NCI-H2171 treated with DMSO at 0.1 percent for 48 hours (cell line): Measurements from ENCODE around the gene CA4.
"Not testable (repeated sequence)": the region's sequence is repeated elsewhere in the genome, so short reads cannot be mapped to it uniquely, and the experiment has no call there.

ENCODE experiments used
- DNase-seq: peaks from one replicate; lab custom pipeline; 2025; lab: John Stamatoyannopoulos, UW

Gene CA4

GRCh38 chr17:60149691-60150582 is at the start of gene CA4:
TSS of gene CA4 (plus strand) at chr17:60149973. CDS start at chr17:60150035, 62 bp downstream.
- DNase-seq = peak; percentile 30

DNA sequence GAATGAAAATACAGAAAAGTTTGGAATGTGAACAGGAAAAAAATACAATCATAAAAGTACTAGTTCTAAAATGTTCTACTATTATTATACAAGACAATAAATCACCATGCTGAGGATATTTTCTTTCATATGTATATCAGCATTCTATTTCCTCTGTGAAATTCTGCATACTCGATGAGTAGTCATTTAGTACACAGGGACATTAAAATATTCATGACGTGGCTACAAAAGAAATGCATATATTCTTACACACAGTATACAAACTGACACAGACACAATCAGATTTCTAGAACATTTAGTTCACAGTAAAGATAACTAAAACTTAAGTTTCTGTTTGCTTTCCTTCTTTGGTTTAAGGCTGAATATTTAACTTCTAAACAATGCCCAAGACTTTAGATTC is 49.2 kb upstream of the CA4 start:
- not testable (repeated sequence) for DNase-seq

- not testable (repeated sequence) for DNase-seq
These were observed 47.6 kb upstream of the CA4 start for GRCh38 chr17:60102015-60102631.

DNA sequence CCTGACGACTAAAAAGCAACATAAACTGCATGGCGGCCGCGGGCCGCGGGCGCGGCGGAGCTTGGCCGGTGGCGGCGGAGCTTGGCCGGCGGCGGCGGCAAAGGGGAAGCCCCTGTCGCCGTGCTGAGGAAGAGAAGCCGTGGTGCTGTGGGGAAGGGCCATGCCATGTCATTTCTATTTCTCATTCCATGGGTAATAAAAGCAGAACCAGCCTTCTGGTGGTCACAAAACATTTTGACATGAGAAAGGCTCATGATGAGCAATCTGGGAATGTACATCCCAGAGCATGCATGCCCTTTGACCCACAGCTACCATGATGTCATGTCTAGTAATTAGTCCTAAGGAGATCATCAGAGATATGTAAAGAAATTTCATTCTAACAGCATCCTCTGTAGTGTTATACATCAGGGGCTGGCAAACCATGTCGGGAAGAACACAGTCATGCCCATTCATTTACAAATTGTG is 47.1 kb upstream of the CA4 start:
- no peak for DNase-seq

DNA sequence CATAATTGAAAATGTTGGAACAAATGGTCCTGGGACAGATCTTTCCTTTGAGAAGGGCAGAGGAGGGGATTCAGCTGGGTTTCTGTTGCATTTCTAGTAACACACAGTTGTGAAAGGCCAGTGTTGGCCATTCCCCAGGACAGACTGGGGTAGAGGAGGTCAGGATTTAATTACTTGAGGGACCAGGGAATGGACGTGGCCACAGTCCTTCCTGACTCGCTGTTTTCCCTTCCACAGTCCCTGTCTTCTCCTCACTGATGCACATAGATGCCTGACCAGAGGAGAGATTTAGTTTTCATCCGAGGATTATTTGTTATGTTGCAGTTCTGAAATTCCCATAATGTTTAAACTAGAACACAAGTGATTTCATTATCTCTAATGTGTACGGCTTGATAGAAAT is 45.8 kb upstream of the CA4 start:
- DNase-seq = no peak

DNA sequence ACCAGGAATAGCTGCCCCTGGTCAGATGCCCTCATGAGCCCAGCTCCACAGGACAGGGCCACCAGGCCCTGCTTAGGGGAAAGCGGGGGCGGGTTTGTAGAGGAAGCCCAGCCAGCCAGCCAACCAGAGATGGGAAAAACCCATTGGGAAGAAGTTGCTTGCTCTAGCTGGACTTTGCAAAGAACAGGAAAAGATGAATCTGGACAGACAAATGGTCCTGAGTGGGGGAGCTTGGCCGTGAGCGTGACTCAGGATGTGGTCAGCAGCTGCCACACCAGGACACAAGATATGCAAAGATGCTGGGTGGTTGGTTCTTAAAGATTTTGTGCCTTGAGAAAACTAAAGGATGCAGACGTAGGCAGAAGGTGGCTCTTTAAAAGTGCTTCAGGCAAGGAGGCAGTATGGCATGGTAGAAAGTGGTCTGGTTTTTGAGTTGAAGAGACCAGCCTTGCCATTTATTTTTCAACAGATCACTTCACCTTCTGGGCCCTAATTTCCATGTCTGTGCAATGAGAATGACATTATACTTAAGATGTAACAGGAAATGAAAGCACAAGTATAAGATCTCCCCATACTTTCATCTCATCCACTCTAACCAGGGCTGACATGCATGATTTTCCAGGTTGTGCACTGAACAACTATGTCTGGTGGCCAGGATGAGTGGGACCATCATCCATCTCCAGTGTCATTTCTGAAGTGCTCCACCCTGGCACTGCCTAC is 43.3 kb upstream of the CA4 start:
- no peak for DNase-seq

DNA sequence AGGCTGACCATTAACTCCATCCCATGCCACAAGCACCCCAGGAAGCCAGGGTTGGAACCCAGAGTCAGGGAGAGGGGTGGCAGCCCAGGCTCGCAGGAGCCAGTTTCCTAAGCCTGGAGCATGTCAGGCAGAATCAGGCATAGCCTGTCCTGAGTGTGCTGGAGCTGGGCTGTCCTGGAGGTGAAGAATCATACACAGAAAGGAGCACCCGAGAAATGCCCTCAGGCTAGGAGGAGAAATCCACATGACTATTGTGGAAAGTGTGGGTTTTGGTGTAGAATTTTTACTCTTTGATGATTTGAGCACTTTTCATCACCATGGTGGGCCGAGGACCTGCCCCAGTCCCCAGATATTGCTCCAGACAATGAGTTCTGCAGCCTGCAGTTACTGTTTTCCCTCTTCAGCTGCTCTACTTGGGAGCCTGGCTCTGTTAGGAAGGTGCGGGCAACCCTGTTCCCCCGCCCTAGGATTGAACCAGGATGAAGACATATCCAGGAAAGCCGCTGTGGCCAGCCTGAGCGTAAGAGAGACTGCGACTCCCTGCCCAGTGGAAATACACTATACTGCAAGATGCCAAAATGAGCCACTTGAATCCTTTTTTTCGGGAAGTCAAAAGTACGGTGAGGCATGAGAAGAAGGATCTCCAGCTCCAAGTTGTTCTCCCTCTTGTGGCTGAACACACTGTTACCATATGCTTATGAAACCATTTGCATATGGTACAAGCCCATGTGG is 42.1 kb upstream of the CA4 start:
- no peak for DNase-seq

GRCh38 chr17:60108309-60108708 is 41.5 kb upstream of the CA4 start:
- not testable (repeated sequence) for DNase-seq

DNA sequence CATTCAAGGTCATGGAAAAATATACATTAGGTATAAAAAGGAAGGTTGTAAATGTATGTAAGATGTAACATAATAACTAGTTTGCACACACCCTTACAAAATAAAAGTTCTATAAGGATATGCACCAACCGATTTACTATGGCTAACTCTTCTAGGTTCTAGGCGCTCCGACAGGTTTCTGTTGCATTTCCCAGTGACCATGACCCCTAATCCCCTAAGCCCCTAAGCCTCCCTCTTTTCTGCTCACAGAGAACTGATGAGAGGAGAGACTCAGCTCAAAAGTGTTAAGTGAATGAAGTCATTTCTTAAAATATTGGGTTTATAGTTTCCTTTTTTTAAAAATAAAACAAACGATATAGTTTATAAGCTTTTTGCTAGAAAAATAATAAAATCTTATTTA is 41.1 kb upstream of the CA4 start:
- DNase-seq = no peak

DNA sequence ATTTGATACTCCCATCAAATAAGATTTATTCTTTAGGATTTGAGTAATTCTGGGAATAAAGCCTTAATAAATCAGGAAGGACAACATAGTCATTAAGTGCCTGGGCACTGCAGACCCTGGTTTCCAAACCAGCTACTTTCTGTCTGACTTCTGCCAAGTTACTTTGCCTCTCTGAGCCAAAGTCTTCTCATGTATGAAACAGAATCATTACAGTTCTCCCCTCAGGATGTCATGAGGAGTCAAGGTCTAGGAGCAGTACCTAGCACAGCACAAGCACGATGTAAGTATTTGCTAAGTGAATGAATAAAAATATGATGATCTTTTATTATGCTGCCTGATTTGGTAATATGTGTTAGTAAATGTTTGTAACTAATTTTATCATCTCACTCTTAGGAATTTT is 40.6 kb upstream of the CA4 start:
- no peak for DNase-seq

GRCh38 chr17:60110586-60110985 is 39.2 kb upstream of the CA4 start:
- DNase-seq = no peak

- not testable (repeated sequence) for DNase-seq
These were observed 38.1 kb upstream of the CA4 start for GRCh38 chr17:60111661-60112060.

- DNase-seq = not testable (repeated sequence)
These were observed 34.4 kb upstream of the CA4 start for GRCh38 chr17:60115364-60115763.

DNA sequence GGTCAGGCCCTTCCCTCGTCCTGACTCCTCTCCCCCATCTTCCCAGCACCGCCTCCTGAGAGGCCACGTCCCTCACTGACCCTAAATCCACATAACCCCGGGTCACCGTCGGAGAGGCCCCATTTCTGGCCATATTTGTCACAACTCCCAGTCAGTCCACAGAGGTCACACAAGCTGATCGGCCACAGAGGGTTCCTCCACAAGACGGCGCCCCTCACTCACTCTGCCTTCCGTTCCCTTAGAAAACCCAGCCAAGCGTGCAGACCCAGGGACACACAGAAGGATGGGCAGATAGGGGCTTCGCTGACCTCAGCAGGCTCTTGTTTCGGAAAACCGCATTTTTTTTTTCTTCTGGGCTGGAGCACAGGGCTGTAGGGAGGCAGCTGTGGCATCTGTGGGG is 33.6 kb upstream of the CA4 start:
- DNase-seq = not testable (repeated sequence)

DNA sequence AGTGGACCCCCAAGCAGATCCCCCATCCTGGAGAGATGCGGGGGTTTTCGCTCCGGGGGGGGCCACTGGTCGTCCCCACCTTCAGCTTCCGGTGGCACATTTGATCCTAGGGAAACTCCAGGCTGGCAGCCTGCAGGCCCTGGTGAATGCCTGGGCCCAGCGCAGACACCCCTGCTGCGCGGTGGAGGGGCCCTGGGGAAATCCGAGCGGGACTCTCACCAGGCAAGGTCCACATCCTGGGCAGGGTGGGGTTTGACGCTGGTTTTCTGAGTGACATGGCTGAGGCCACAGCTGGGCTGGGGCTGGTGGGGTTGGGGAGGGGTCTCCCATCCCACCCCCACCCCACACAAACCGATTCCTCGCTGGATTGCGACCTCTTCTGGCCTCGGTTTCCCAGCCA is 30.6 kb upstream of the CA4 start:
- DNase-seq = not testable (repeated sequence)

DNA sequence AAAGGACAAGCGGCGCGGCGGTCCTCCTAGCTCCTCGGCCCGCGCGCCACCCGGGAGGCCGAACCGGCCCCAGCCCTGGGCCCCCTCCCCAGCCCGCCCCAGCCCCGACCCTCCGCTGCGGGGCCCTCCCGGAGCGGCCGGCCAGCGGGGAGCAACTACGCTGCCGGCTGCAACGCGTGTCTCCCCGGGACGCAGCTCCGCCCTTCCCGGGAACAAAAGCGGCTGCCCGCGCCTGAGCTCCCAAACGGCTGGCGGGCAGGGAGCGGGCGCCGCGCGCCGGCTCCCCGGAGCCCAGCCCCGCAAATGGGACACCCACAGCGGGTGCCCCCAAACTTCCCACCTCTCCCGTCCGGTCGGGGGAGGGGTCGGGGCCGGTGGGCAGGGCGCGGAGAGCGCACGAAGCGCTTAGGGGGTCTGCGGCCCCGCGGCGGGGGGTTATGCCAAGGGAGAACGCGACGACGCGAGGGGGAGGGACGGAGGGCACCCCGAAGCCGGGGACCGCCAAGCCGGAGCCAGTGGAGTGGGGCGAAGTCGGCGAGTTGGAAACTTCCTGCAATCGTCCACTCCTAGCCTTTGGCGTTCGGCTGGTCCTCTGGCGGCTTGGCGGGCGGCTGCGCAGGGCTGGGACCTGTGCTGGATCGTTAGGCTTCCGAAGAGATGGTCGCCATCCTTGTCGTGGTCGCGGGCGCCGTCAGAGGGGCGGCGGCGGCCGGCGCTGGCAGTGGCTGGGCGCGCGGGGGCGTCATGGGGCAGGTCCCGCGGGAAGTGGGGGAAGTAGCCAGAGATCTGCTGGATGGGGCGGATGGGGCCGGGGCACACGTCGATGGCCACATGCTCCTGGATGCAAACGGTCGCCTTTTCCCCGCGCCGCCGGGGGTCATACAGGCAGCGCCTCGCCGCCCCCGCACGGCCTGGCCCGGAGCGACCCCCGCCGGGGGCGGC is 29.7 kb upstream of the CA4 start:
- not testable (repeated sequence) for DNase-seq

GRCh38 chr17:60127068-60128064 is 22.4 kb upstream of the CA4 start:
- DNase-seq = no peak

DNA sequence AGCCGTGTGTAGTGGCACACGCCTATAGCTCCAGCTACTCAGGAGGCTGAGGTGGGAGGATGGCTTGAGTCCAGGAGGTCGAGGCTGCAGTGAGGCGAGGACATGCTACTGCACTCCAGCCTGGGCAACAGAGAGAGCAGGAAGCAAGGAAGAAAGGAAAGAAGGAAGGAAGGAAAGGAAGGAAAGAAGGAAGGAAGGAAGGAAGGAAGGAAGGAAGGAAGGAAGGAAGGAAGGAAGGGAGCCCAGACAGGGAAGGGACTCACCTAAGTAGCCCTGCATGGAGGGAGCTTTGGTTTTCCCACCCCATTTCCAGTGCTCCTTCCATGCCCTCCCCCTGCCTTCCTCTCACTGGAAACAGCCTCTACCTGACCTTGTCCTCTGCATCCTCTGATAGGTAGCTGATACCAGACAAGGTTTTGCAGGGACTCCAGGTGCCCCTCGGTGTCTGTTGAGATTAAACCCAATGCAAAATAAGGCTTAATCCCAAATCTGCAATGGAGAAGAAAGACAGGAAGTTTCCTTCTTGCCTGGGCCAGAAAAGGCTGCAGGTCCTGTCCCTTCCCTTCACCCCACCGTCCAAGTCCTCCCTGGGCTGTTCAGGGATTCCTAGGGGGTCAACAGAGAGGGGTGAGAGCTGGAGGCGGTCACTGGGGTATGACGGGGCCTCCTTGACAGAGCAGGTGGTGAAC is 21.5 kb upstream of the CA4 start:
- DNase-seq = no peak

- DNase-seq = no peak
These were observed 20.6 kb upstream of the CA4 start for GRCh38 chr17:60129164-60129563.
